ENCODE data around the gene ZNF107.
A peak's percentile ranks its signal among the peaks of the same experiment; 100 is the strongest.
"Not testable (repeated sequence)": the region's sequence is repeated elsewhere in the genome, so short reads cannot be mapped to it uniquely, and the experiment has no call there.

The ZNF107 gene

GRCh38 chr7:64733550-64734240, 67.8 kb downstream of the ZNF107 start:
- DNase-seq (ENCODE audit: insufficient read length, low spot score) (peak; percentile 10), FAIRE-seq (no peak)
- TF ChIP-seq POLR2A (IDR thresholded peaks at IDR 0.05; ENCODE audit: low read depth, low read length) = no peak

GRCh38 chr7:64736575-64736974, 70.6 kb downstream of the ZNF107 start:
- FAIRE-seq = no peak
- DNase-seq (ENCODE audit: insufficient read length, low spot score) = no peak
- no peak for TF ChIP-seq POLR2A (IDR thresholded peaks at IDR 0.05; ENCODE audit: low read depth, low read length)

GRCh38 chr7:64738403-64738802, 72.5 kb downstream of the ZNF107 start:
- FAIRE-seq; DNase-seq (ENCODE audit: insufficient read length, low spot score): not testable (repeated sequence)

GRCh38 chr7:64738953-64739352, 73.0 kb downstream of the ZNF107 start:
- not testable (repeated sequence) for DNase-seq (ENCODE audit: insufficient read length, low spot score); FAIRE-seq

GRCh38 chr7:64744680-64745079, 78.7 kb downstream of the ZNF107 start:
- no peak for FAIRE-seq

GRCh38 chr7:64747802-64748201, 81.9 kb downstream of the ZNF107 start:
- DNase-seq (ENCODE audit: insufficient read length, low spot score) = no peak
- no peak for FAIRE-seq
- TF ChIP-seq POLR2A (IDR thresholded peaks at IDR 0.05; ENCODE audit: low read depth, low read length) = no peak

More at GRCh38 chr7:64744680-64745079, 78.7 kb downstream of the ZNF107 start:
- no peak for TF ChIP-seq POLR2A (IDR thresholded peaks at IDR 0.05; ENCODE audit: low read depth, low read length)
- no peak for DNase-seq (ENCODE audit: insufficient read length, low spot score)

- DNase-seq (ENCODE audit: insufficient read length, low spot score) = no peak
- TF ChIP-seq POLR2A (IDR thresholded peaks at IDR 0.05; ENCODE audit: low read depth, low read length) = no peak
- FAIRE-seq = no peak
Observed at GRCh38 chr7:64753032-64753431, 87.1 kb downstream of the ZNF107 start.

- no peak for TF ChIP-seq POLR2A (IDR thresholded peaks at IDR 0.05; ENCODE audit: low read depth, low read length)
- DNase-seq (ENCODE audit: insufficient read length, low spot score) (no peak), FAIRE-seq (no peak)
Observed at GRCh38 chr7:64755865-64756264, 89.9 kb downstream of the ZNF107 start.

- DNase-seq (ENCODE audit: insufficient read length, low spot score) (no peak), FAIRE-seq (no peak)
- no peak for TF ChIP-seq POLR2A (IDR thresholded peaks at IDR 0.05; ENCODE audit: low read depth, low read length)
Observed at GRCh38 chr7:64758151-64758550, 92.2 kb downstream of the ZNF107 start.
